ENCODE measurements around the gene RASGEF1B. TPM values are rescaled to one million over a fixed set of nuclear protein-coding genes. Genes with fewer than 3 reads are reported as not detected.

RASGEF1B gene
- total RNA-seq, 1 donor from 2014 or later: 13.5 TPM

- TF ChIP-seq POLR2A (IDR thresholded peaks at IDR 0.05): no peak
- no peak for TF ChIP-seq POLR2AphosphoS5 (IDR thresholded peaks at IDR 0.05; ENCODE audit: insufficient read depth in 1 of 2, low read depth in 1 of 2)
- TF ChIP-seq CTCF (IDR thresholded peaks at IDR 0.05): no peak
- Histone ChIP-seq H3K4me1 (no peaks in the 10 kb centered on the region), H3K4me3 (no peak overlapping the region), H3K27ac (no peak overlapping the region), H3K9me3 (no peaks in the 10 kb centered on the region), H3K27me3 (no peaks in the 10 kb centered on the region), H3K36me3 (no peaks in the 10 kb centered on the region)
- intact Hi-C loops (cut with DNase I): no loop called here
- DNase-seq (ENCODE audit: extremely low spot score in 2 of 2): no peak
Measured at GRCh38 chr4:81457921-81458520, 13.7 kb downstream of the RASGEF1B start.

GRCh38 chr4:81457345-81457744 lies 14.4 kb downstream of the RASGEF1B start:
- Histone ChIP-seq H3K4me3 (no peak overlapping the region), H3K4me1 (no peaks in the 10 kb centered on the region), H3K9me3 (no peaks in the 10 kb centered on the region), H3K27ac (no peak overlapping the region), H3K36me3 (no peaks in the 10 kb centered on the region), H3K27me3 (no peaks in the 10 kb centered on the region)
- no peak for DNase-seq (ENCODE audit: extremely low spot score in 2 of 2)
- TF ChIP-seq POLR2AphosphoS5 (IDR thresholded peaks at IDR 0.05; ENCODE audit: insufficient read depth in 1 of 2, low read depth in 1 of 2) (no peak), POLR2A (IDR thresholded peaks at IDR 0.05) (no peak), CTCF (IDR thresholded peaks at IDR 0.05) (no peak)
- intact Hi-C loops (cut with DNase I): no loop called here

DNA sequence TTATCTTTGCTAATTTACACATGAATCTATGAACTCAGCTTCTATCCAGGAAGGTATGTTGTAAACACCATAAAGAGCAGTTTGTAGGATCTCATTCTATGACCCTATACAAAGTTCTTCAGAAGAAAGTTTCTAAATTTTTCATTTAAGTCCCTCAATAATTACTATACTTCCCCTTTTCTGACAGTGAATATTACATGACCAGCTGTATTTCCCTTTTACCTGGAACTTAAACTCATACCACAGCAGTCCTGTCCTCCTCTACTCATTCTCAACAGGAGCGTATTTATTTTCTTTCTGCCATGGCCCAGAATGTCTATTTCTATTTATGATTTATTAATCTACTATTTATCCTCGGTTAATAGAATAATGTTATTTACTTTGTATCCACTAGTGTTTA lies 15.8 kb downstream of the RASGEF1B start:
- Histone ChIP-seq H3K4me3 (no peak overlapping the region), H3K27me3 (no peaks in the 10 kb centered on the region), H3K27ac (no peak overlapping the region), H3K9me3 (no peaks in the 10 kb centered on the region), H3K36me3 (no peaks in the 10 kb centered on the region), H3K4me1 (no peaks in the 10 kb centered on the region)
- intact Hi-C loops (cut with DNase I): no loop called here
- no peak for DNase-seq (ENCODE audit: extremely low spot score in 2 of 2)
- TF ChIP-seq POLR2AphosphoS5 (IDR thresholded peaks at IDR 0.05; ENCODE audit: insufficient read depth in 1 of 2, low read depth in 1 of 2): no peak
- no peak for TF ChIP-seq POLR2A (IDR thresholded peaks at IDR 0.05)
- TF ChIP-seq CTCF (IDR thresholded peaks at IDR 0.05): no peak

- no peak overlapping the region for H3K27ac ChIP-seq
- DNase-seq (ENCODE audit: extremely low spot score in 2 of 2): no peak
- no peaks in the 10 kb centered on the region for H3K4me1 ChIP-seq
- no peaks in the 10 kb centered on the region for H3K36me3 ChIP-seq
- no peak overlapping the region for H3K4me3 ChIP-seq
- intact Hi-C loops (cut with DNase I): no loop called here
- H3K27me3 ChIP-seq: no peaks in the 10 kb centered on the region
- no peak for TF ChIP-seq POLR2AphosphoS5 (IDR thresholded peaks at IDR 0.05; ENCODE audit: insufficient read depth in 1 of 2, low read depth in 1 of 2)
- no peak for TF ChIP-seq POLR2A (IDR thresholded peaks at IDR 0.05)
- TF ChIP-seq CTCF (IDR thresholded peaks at IDR 0.05): no peak
- no peaks in the 10 kb centered on the region for H3K9me3 ChIP-seq
Measured at GRCh38 chr4:81454948-81455347, 16.8 kb downstream of the RASGEF1B start.

GRCh38 chr4:81454499-81454898 lies 17.2 kb downstream of the RASGEF1B start:
- Histone ChIP-seq H3K4me1 (no peaks in the 10 kb centered on the region), H3K36me3 (no peaks in the 10 kb centered on the region), H3K9me3 (no peaks in the 10 kb centered on the region), H3K27ac (no peak overlapping the region), H3K27me3 (no peaks in the 10 kb centered on the region), H3K4me3 (no peak overlapping the region)
- intact Hi-C loops (cut with DNase I): no loop called here
- TF ChIP-seq CTCF (IDR thresholded peaks at IDR 0.05) (no peak), POLR2AphosphoS5 (IDR thresholded peaks at IDR 0.05; ENCODE audit: insufficient read depth in 1 of 2, low read depth in 1 of 2) (peak in 1 of 2 donors; percentile 34), POLR2A (IDR thresholded peaks at IDR 0.05) (no peak)
- DNase-seq (ENCODE audit: extremely low spot score in 2 of 2): no peak

Measured in vagina (tissue), 2 donors.